Stimulated activated CD4-positive, alpha-beta T cell treated with anti-CD3 and anti-CD28 coated beads, Interleukin-4, amount 100 ng/mL, for 4 hours (primary cell): ENCODE measurements around the gene NSFL1C.
A peak's percentile ranks its signal among the peaks of the same experiment; 100 is the strongest.
"Not testable (repeated sequence)": the region's sequence is repeated elsewhere in the genome, so short reads cannot be mapped to it uniquely, and the experiment has no call there.

Experiments used
- DNase-seq, 2 experiments: peaks; one replicate each; pipeline ENCODE4 v3.0.0-alpha.2; 2020

The NSFL1C gene

GRCh38 chr20:1466211-1467081 is at the start of gene NSFL1C:
TSS of gene NSFL1C (minus strand) at chr20:1466849. CDS start at chr20:1466824, 25 bp downstream.
- DNase-seq = peak; percentile 94 to 97

- no peak for DNase-seq
Observed at GRCh38 chr20:1513801-1514200, 47.2 kb upstream of the NSFL1C start.

GRCh38 chr20:1509237-1509636 is 42.6 kb upstream of the NSFL1C start:
- peak in 1 of 2 experiments; percentile 28 for DNase-seq

DNA sequence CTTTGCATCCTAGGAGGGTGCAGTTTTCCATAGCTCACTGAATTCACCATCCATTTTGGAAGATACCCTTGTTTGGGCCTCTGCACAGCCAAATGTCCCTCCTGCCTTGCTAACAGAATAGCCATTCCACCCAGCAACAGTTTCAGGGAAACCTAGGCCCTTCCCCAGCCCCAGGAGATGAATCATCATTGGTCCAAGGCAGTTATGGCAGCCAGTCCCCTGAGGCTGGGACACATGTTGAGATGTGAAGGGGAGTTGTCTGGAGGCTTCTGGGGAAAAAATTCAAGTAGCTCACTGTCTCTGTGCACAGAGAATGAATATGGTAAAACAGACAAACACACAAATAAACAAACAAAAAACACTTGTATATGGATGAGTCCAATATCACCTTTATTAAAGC is 41.9 kb upstream of the NSFL1C start:
- no peak for DNase-seq

DNA sequence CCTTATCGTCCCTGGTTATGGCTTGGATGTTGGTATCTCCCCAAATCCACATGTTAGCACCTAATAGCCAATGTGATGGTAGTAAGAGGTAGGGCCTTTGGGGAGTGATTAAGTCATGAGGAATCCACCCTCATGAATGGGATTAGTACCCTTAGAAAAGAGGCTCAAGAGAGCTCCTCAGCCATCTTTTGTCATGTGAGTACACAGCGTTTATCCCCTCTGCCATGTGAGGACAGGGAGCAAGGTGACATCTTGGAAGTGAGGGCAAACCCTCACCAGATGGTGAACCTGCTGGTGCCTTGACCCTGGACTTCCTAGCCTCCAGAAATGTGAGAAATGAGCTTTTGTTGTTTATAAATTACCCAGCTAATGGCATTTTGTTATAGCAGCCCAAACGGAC is 40.6 kb upstream of the NSFL1C start:
- DNase-seq = no peak

DNA sequence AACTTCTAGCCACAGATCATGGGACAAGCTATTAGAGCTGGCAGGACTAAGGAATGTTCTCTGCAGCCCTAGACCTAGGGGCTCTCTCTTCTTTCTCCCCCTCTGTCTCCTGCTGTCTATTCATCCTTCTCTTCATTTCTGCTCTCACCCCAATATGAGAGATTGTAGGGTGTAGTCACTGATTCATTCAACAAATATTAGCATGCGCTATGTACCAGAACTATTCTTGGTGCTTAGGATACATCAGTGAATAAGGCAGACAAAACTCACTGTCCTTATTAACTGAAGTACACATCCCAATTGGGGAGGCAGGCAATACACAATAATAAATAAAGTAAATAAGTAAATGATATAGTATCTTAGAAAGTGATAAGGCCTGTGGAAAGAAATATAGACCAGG is 39.2 kb upstream of the NSFL1C start:
- DNase-seq = no peak

DNA sequence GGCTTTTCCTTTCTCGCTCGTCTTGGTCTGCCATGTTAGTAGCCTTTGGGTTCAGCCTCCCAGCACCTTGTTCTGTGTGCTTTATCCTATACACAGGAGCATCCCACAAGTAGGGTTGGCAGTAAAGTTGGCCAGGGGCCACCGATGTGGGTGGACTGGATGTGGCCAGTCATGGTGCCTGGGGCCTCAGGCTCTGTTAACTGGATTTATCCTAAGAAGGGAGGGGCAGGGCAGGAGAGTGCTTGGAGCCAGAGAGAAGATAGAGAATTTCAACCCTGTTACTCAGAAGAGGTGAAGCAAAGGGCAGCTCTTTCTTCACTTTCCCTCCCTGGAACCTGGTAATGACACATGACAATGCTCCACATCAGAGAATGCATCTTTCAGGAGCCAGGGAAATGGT is 38.7 kb upstream of the NSFL1C start:
- DNase-seq = no peak

- DNase-seq = peak; percentile 60 to 79
Observed at GRCh38 chr20:1503564-1504227, 37.0 kb upstream of the NSFL1C start.

- DNase-seq = no peak
Observed at GRCh38 chr20:1500496-1500895, 33.8 kb upstream of the NSFL1C start.

DNA sequence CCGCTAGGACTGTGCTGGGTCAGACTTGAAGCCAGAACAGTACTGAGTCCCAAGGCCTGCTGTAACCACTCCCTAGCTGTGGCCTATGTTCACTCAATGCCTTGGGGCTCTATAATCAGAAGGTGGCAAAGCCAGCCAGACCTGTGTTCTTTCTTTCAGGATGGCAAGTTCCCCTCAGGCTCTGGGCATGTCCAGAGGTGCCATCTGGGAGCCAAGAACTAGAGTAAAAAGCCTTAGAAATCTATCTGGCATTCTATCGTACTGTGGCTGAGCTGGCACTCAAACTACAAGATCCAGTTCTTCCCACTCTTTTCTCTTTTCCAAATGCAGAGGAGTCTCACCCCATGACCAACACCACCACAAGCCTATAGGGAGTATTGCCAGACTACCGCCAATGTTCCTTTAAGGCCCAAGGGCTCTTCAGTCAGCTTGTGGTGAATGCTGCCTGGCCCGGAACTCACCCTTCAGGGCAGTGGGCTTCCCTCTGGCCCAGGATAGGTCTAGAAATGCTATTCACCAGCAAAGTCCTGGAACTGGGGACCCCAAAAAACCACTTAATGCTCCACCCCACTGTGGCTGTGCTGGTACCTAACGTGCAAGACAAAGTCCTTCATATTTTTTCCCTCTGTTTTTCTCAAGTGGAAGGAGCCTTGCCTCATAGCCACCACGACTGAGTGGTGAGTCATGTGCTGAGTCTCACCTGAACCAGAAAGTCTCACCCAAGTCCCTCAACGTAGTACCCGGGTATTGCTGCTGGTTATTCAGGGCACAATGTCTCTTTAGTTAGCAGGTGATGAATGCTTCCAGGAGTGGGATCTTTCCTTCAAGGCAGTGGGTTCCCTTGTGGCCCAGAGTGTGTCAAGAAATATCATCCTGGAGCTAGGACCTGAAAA is 33.1 kb upstream of the NSFL1C start:
- DNase-seq = no peak

DNA sequence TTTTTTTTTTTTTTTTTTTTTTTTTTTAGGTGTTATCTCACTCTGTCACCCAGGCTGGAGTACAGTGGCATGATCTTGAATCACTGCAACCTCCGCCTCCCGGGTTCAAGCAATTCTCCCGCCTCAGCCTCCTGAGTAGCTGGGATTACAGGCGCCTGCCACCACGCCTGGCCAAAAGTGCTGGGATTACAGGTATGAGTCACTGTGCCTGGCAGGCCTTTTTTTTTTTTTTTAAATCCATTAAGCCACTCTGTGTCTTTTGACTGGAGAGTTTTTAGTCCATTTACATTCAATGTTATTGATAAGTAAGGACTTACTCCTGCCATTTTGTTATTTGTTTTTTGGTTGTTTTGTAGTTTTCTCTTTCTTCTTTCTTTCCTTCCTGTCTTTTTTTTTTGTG is 30.7 kb upstream of the NSFL1C start:
- not testable (repeated sequence) for DNase-seq

GRCh38 chr20:1496930-1497329 is 30.3 kb upstream of the NSFL1C start:
- DNase-seq = no peak

GRCh38 chr20:1494436-1494835 is 27.8 kb upstream of the NSFL1C start:
- no peak for DNase-seq

GRCh38 chr20:1493536-1493935 is 26.9 kb upstream of the NSFL1C start:
- no peak for DNase-seq

DNA sequence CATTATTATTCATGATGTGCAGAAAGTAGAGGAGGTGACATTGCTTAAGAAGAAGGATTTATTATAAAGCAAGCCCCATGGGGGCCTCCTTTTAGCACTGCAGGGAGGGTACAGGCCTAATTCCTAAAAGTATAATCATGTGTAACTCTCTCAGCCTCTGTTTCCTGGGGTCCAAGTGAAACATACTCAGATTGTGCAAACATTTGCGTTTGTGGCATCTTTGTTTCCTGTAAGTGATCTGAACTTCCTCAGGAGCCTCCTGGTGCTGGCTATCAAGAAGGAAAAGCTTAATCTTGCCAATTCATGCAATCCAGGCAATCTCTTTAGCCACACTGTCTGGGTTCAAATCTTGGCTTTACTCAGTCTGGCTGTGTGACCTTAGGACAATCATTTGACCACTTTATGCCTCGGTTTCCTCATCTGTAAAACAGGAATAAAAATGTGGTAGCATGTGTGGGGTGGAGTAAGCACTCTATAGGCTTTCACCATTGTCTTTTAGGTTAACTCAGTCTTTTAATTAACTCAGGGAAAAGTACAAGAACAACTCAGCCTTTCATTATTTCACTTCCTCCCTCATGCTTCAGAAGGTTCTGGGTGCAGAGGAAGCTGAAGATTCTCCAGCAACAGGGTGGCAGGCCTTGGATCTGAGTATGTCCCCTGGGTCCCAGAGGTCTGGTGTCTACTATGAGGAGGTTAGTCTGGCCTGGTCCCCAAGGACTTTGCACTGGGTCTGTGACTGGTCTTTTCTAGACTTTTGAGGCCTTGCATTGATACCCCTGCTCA is 25.4 kb upstream of the NSFL1C start:
- no peak for DNase-seq

- DNase-seq = no peak
Observed at GRCh38 chr20:1491281-1491840, 24.7 kb upstream of the NSFL1C start, which contains the start of gene SIRPB2. TSS of gene SIRPB2 (minus strand) at chr20:1491420. CDS start at chr20:1491359, 61 bp downstream.

- DNase-seq = no peak
Observed at GRCh38 chr20:1490643-1491195, 24.1 kb upstream of the NSFL1C start.

- DNase-seq = no peak
Observed at GRCh38 chr20:1489764-1490436, 23.3 kb upstream of the NSFL1C start.

DNA sequence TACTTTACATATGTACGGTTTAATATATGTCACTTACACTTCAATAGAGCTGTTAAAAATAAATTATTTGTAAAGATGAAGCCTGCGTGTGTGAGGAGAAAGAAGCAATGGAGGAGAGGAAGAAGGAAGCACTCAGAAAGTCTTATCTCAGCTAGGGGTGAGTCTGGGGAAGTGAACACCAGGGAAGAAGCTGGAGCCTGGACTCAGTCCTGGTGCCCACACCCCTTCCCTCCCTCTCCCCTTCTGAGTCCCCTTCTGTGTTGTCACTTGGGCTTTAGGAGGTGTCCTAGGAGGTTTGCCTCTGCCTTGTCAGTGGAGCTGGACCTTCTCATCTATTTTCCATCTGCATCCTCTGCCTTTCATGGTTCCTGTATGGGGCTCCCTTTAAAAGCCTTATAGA is 22.7 kb upstream of the NSFL1C start:
- no peak for DNase-seq

DNA sequence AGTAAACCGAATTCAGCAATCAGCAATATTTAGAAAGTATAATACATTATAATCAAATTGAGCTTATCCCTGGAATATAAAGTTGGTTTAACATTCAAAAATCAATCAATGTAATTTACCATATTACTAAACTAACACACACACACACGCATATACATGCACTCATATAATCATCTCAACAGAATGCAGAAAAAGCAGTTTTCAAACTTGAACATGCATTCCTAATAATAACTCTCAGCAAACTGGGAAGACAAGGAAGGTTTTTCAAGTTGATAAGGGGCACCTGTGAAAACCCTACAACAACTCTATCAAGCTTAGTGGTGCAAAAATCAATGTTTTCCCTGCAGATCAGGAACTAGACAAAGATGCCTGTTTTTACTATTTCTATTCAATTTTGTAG is 19.9 kb upstream of the NSFL1C start:
- no peak for DNase-seq
